SK-N-SH (cell line): ENCODE results near the gene PPIP5K2. TPM values are rescaled to one million over a fixed set of nuclear protein-coding genes. Genes with fewer than 3 reads are reported as not detected.

ENCODE experiments used
- CHD2 ChIP-seq: fragments of 150-350 bp; IDR thresholded peaks from 2 replicates; pipeline ENCODE4 v1.6.1; 2018; ENCODE audit warnings: low read length; ENCODE audit not compliant: partially characterized antibody
- CTCF ChIP-seq: fragments of 200-600 bp; sonication (generic); IDR thresholded peaks from 2 replicates; pipeline ENCODE4 v1.6.1; 2017; ENCODE audit warnings: antibody characterized with exemption, mild to moderate bottlenecking, moderate library complexity
- EZH2phosphoT487 ChIP-seq: fragments of 200-600 bp; sonication (generic); IDR thresholded peaks from 2 replicates; pipeline ENCODE4 v1.6.1; 2017; ENCODE audit warnings: low read depth, mixed run types, mild to moderate bottlenecking, antibody characterized with exemption, moderate library complexity, borderline replicate concordance
- FOSL2 ChIP-seq: IDR thresholded peaks from 2 replicates; pipeline ENCODE4 v1.4.0; 2012; ENCODE audit warnings: low read depth, mild to moderate bottlenecking, moderate library complexity, borderline replicate concordance
- FOXJ3 ChIP-seq: sonication (generic); formaldehyde crosslinking; IDR thresholded peaks from 2 replicates; pipeline ENCODE4 v1.5.1; 2020; ENCODE audit warnings: mild to moderate bottlenecking, missing genetic modification reagents
- FOXM1 ChIP-seq: IDR thresholded peaks from 2 replicates; pipeline ENCODE4 v1.4.0; 2012; ENCODE audit warnings: low read depth, mild to moderate bottlenecking
- GATA2 ChIP-seq: sonication (generic); formaldehyde crosslinking; IDR thresholded peaks from 2 replicates; pipeline ENCODE4 v1.5.0; 2020; ENCODE audit warnings: mild to moderate bottlenecking, missing genetic modification reagents
- JUND ChIP-seq: IDR thresholded peaks from 2 replicates; pipeline ENCODE4 v1.4.0; 2012
- MEF2A ChIP-seq: IDR thresholded peaks from 2 replicates; pipeline ENCODE4 v1.4.0; 2012; ENCODE audit warnings: low read depth, borderline replicate concordance
- POLR2AphosphoS5 ChIP-seq: IDR thresholded peaks from 2 replicates; pipeline ENCODE4 v1.6.1; 2012; ENCODE audit warnings: low read depth, low read length
- RAD21 ChIP-seq: IDR thresholded peaks from 2 replicates; pipeline ENCODE4 v1.6.1; 2012; ENCODE audit warnings: mild to moderate bottlenecking, low read length
- RCOR1 ChIP-seq: fragments of 150-350 bp; IDR thresholded peaks from 2 replicates; pipeline ENCODE4 v1.6.1; 2017; ENCODE audit warnings: antibody characterized with exemption, low read length
- REST ChIP-seq: IDR thresholded peaks from 2 replicates; pipeline ENCODE4 v1.6.1; 2012; ENCODE audit warnings: mild to moderate bottlenecking, low read depth, low read length, moderate library complexity
- RFX5 ChIP-seq: IDR thresholded peaks from 2 replicates; pipeline ENCODE4 v1.6.1; 2012; ENCODE audit warnings: mild to moderate bottlenecking, improper control_type of control experiment, low read length
- RXRA ChIP-seq: IDR thresholded peaks from 2 replicates; pipeline ENCODE4 v1.4.0; 2012; ENCODE audit warnings: low read depth, mild to moderate bottlenecking, borderline replicate concordance
- SMC3 ChIP-seq: IDR thresholded peaks from 2 replicates; pipeline ENCODE4 v1.6.1; 2012; ENCODE audit warnings: low read depth, low read length, improper control_type of control experiment
- TAF1 ChIP-seq: IDR thresholded peaks from 2 replicates; pipeline ENCODE4 v1.6.1; 2012; ENCODE audit warnings: low read depth, mild to moderate bottlenecking, low read length, moderate library complexity, borderline replicate concordance
- TEAD4 ChIP-seq: IDR thresholded peaks from 2 replicates; pipeline ENCODE4 v1.4.0; 2012; ENCODE audit warnings: mild to moderate bottlenecking, borderline replicate concordance; ENCODE audit not compliant: insufficient read depth
- USF2 ChIP-seq: fragments of 150-350 bp; IDR thresholded peaks from 2 replicates; pipeline ENCODE4 v1.6.1; 2017; ENCODE audit warnings: antibody characterized with exemption, low read length, low read depth, borderline replicate concordance
- polyA plus RNA-seq, 3 experiments: library from polyadenylated mRNA; depleted of rRNA; stranded (reverse); fragments of >200 nt; gene quantifications; 2 replicates each; pipeline ENCODE4 v1.2.3, GENCODE V29; 2012
- TF ChIP-seq, protein P1 (sequence below): IDR thresholded peaks from 2 replicates; pipeline ENCODE4 v1.4.0; 2012; ENCODE audit warnings: low read depth, borderline replicate concordance
- TF ChIP-seq, protein P2 (sequence below): fragments of 150-350 bp; IDR thresholded peaks from 2 replicates; pipeline ENCODE4 v1.6.1; 2016; ENCODE audit warnings: mild to moderate bottlenecking, low read depth, low read length

Gene PPIP5K2
- polyA plus RNA-seq, 1 of the 3 experiments (the other 2 are of a cell fraction) = 18.2 TPM

DNA sequence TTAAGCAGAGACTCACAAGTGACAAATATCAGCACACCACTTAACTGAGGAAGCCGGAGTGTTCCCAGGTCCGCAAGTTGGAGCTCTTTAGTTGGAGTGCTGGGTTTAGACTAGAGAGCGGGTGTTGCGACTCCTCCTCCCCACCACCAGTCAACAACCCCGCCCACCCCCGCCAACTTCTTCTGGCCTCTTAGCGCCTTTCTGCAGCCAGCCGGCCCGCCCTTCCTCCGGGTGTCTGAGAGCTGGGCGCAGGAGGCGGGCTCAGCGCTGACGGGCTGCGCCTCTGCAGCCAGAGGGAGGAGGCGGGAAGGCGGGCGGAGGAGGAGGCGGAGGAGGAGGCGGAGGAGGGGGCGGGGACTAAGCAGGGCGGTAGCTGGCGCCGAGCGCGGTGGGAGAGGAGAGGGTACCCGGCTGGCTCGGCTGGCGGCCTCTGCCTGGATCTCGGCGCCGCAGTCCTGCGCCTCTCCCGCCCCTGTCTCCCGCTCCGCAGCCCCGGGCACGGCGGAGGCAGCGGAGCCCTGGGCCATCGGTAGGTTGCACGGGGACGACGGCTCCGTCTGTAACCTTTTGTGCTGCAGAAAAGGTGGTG, 138.4 kb downstream of the PPIP5K2 start, which contains the start of gene MACIR (continued):
- TF ChIP-seq, protein P1, sequence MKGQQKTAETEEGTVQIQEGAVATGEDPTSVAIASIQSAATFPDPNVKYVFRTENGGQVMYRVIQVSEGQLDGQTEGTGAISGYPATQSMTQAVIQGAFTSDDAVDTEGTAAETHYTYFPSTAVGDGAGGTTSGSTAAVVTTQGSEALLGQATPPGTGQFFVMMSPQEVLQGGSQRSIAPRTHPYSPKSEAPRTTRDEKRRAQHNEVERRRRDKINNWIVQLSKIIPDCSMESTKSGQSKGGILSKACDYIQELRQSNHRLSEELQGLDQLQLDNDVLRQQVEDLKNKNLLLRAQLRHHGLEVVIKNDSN = 0 out of 2 replicates have a peak, but pooled peaks have one; percentile 24
- TF ChIP-seq RXRA (no peak), REST (0 out of 2 replicates have a peak, but pooled peaks have one; percentile 15), EZH2phosphoT487 (no peak), RCOR1 (peak; percentile 11; the same call in 1 of the 2 replicates), JUND (no peak), USF2 (no peak), RFX5 (0 out of 2 replicates have a peak, but pooled peaks have one; percentile 6), CTCF (peak; percentile 12; the same call in 1 of the 2 replicates), FOXJ3 (CRISPR knock-in tag) (no peak), POLR2AphosphoS5 (peak; percentile 81), SMC3 (no peak), FOSL2 (no peak), RAD21 (peak; percentile 23; the same call in 1 of the 2 replicates), MEF2A (no peak), TEAD4 (no peak), GATA2 (CRISPR knock-in tag) (no peak), TAF1 (peak; percentile 88), CHD2 (no peak), FOXM1 (no peak)
- TF ChIP-seq, protein P2, sequence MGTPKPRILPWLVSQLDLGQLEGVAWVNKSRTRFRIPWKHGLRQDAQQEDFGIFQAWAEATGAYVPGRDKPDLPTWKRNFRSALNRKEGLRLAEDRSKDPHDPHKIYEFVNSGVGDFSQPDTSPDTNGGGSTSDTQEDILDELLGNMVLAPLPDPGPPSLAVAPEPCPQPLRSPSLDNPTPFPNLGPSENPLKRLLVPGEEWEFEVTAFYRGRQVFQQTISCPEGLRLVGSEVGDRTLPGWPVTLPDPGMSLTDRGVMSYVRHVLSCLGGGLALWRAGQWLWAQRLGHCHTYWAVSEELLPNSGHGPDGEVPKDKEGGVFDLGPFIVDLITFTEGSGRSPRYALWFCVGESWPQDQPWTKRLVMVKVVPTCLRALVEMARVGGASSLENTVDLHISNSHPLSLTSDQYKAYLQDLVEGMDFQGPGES = no peak
- TF ChIP-seq, all 33 proteins: peak for 12
